ENCODE data around the gene MCM7. TPM values are rescaled to one million over a fixed set of nuclear protein-coding genes. Genes with fewer than 3 reads are reported as not detected.
A peak's percentile ranks its signal among the peaks of the same experiment; 100 is the strongest.

The MCM7 gene
- total and polyA plus RNA-seq, 2 of the 13 experiments (the other 11 are each of a cell fraction or from before 2014, with no cell fraction given): 84.5 to 214 TPM

DNA sequence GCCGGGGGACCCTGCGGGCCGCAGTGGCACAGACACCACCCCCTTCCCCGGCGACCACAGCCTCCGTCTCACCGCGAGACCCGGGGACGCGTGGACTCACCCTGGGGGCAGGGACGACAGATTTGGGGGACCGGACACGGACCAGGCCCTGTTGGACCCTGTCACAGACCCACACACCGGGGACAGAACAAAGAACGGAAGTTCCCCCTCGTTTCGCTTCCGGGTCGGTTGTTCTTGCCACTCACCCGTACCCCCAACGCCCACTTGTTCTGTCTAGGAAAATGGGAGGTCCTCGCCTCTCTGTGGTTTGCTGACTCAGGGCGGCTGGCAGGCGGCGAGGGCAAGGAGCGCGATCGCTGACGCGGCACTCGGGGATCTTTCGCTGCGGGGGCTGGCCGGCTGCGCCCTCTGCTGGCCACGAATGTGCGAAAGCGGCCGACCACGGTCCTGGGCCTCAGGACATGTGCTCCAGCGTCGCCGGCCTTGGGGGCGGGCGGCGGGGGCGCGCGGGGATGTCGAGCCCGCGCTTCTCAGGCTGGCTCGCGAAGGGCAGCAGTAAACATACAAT is 19.6 kb downstream of the MCM7 start, which contains the start of gene ZNF3 (continued):
- TF ChIP-seq, protein P1, sequence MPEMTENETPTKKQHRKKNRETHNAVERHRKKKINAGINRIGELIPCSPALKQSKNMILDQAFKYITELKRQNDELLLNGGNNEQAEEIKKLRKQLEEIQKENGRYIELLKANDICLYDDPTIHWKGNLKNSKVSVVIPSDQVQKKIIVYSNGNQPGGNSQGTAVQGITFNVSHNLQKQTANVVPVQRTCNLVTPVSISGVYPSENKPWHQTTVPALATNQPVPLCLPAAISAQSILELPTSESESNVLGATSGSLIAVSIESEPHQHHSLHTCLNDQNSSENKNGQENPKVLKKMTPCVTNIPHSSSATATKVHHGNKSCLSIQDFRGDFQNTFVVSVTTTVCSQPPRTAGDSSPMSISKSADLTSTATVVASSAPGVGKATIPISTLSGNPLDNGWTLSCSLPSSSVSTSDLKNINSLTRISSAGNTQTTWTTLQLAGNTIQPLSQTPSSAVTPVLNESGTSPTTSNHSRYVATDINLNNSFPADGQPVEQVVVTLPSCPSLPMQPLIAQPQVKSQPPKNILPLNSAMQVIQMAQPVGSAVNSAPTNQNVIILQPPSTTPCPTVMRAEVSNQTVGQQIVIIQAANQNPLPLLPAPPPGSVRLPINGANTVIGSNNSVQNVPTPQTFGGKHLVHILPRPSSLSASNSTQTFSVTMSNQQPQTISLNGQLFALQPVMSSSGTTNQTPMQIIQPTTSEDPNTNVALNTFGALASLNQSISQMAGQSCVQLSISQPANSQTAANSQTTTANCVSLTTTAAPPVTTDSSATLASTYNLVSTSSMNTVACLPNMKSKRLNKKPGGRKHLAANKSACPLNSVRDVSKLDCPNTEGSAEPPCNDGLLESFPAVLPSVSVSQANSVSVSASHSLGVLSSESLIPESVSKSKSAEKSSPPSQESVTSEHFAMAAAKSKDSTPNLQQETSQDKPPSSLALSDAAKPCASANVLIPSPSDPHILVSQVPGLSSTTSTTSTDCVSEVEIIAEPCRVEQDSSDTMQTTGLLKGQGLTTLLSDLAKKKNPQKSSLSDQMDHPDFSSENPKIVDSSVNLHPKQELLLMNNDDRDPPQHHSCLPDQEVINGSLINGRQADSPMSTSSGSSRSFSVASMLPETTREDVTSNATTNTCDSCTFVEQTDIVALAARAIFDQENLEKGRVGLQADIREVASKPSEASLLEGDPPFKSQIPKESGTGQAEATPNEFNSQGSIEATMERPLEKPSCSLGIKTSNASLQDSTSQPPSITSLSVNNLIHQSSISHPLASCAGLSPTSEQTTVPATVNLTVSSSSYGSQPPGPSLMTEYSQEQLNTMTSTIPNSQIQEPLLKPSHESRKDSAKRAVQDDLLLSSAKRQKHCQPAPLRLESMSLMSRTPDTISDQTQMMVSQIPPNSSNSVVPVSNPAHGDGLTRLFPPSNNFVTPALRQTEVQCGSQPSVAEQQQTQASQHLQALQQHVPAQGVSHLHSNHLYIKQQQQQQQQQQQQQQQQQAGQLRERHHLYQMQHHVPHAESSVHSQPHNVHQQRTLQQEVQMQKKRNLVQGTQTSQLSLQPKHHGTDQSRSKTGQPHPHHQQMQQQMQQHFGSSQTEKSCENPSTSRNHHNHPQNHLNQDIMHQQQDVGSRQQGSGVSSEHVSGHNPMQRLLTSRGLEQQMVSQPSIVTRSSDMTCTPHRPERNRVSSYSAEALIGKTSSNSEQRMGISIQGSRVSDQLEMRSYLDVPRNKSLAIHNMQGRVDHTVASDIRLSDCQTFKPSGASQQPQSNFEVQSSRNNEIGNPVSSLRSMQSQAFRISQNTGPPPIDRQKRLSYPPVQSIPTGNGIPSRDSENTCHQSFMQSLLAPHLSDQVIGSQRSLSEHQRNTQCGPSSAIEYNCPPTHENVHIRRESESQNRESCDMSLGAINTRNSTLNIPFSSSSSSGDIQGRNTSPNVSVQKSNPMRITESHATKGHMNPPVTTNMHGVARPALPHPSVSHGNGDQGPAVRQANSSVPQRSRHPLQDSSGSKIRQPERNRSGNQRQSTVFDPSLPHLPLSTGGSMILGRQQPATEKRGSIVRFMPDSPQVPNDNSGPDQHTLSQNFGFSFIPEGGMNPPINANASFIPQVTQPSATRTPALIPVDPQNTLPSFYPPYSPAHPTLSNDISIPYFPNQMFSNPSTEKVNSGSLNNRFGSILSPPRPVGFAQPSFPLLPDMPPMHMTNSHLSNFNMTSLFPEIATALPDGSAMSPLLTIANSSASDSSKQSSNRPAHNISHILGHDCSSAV (CRISPR knock-in tag; IDR thresholded peaks at IDR 0.05; ENCODE audit: borderline replicate concordance): no peak
- TF ChIP-seq, protein P2, sequence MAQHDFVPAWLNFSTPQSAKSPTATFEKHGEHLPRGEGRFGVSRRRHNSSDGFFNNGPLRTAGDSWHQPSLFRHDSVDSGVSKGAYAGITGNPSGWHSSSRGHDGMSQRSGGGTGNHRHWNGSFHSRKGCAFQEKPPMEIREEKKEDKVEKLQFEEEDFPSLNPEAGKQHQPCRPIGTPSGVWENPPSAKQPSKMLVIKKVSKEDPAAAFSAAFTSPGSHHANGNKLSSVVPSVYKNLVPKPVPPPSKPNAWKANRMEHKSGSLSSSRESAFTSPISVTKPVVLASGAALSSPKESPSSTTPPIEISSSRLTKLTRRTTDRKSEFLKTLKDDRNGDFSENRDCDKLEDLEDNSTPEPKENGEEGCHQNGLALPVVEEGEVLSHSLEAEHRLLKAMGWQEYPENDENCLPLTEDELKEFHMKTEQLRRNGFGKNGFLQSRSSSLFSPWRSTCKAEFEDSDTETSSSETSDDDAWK (CRISPR knock-in tag; IDR thresholded peaks at IDR 0.05): no peak
- TF ChIP-seq ZNF10 (CRISPR knock-in tag; IDR thresholded peaks at IDR 0.05; ENCODE audit: borderline replicate concordance, low read depth) (no peak), MYC (CRISPR knock-in tag; IDR thresholded peaks at IDR 0.05; ENCODE audit: borderline replicate concordance) (peak; percentile 99), ZFP37 (CRISPR knock-in tag; IDR thresholded peaks at IDR 0.05; ENCODE audit: borderline replicate concordance) (no peak), ZNF343 (CRISPR knock-in tag; IDR thresholded peaks at IDR 0.05) (no peak), ZNF737 (CRISPR knock-in tag; IDR thresholded peaks at IDR 0.05; ENCODE audit: borderline replicate concordance) (no peak), SIN3B (IDR thresholded peaks at IDR 0.05; ENCODE audit: low read length) (peak; percentile 76), CHD4 (IDR thresholded peaks at IDR 0.05; ENCODE audit: borderline replicate concordance, low read length) (no peak), RFX5 (IDR thresholded peaks at IDR 0.05; ENCODE audit: low read depth, low read length) (peak; percentile 75; the same call in 1 of the 2 replicates), ZNF75D (CRISPR knock-in tag; IDR thresholded peaks at IDR 0.05; ENCODE audit: borderline replicate concordance) (0 out of 2 replicates have a peak, but pooled peaks have one; percentile 39)
- TF ChIP-seq, protein P3, sequence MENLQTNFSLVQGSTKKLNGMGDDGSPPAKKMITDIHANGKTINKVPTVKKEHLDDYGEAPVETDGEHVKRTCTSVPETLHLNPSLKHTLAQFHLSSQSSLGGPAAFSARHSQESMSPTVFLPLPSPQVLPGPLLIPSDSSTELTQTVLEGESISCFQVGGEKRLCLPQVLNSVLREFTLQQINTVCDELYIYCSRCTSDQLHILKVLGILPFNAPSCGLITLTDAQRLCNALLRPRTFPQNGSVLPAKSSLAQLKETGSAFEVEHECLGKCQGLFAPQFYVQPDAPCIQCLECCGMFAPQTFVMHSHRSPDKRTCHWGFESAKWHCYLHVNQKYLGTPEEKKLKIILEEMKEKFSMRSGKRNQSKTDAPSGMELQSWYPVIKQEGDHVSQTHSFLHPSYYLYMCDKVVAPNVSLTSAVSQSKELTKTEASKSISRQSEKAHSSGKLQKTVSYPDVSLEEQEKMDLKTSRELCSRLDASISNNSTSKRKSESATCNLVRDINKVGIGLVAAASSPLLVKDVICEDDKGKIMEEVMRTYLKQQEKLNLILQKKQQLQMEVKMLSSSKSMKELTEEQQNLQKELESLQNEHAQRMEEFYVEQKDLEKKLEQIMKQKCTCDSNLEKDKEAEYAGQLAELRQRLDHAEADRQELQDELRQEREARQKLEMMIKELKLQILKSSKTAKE (CRISPR knock-in tag; IDR thresholded peaks at IDR 0.05; ENCODE audit: borderline replicate concordance): peak; percentile 24; the same call in 1 of the 2 replicates
- TF ChIP-seq, protein P4, sequence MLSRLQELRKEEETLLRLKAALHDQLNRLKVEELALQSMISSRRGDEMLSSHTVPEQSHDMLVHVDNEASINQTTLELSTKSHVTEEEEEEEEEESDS (CRISPR knock-in tag; IDR thresholded peaks at IDR 0.05; ENCODE audit: borderline replicate concordance): no peak

Measured in HepG2 (cell line).